HepG2 (cell line): Measurements from ENCODE around the gene SYP. TPM values are rescaled to one million over a fixed set of nuclear protein-coding genes. Genes with fewer than 3 reads are reported as not detected.

Experiments
- ATAC-seq: fragments of 200-7000 bp; cut with Tn5 transposase; 3 replicates; pipeline ENCODE4 v1.9.1; 2020; ENCODE audit warnings: mild to moderate bottlenecking, moderate library complexity
- BruUV-seq: library from RNA; stranded (reverse); fragments of 400-500 nt; replicated peaks from 2 replicates; lab custom pipeline; 2021; lab: Mats Ljungman, UMichigan
- CTCF ChIA-PET: fragments of 300-600 bp; formaldehyde crosslinking; extraction: SDS; loops from one replicate; lab custom pipeline; 2021; ENCODE audit warnings: low total read pairs, inconsistent platforms, low intra/inter-chr PET ratio; lab: Yijun Ruan, JAX
- POLR2A ChIA-PET: fragments of 350-600 bp; sonication (Branson Sonifier 250); formaldehyde crosslinking; loops from one replicate; lab custom pipeline; 2020; ENCODE audit warnings: antibody characterized with exemption, inconsistent platforms; lab: Yijun Ruan, JAX
- DNase-seq: peaks from one replicate; pipeline ENCODE4 v3.0.0-alpha.2; 2015; ENCODE audit warnings: low spot score
- FAIRE-seq: peaks from 3 replicates; lab custom pipeline; 2011; peaks lifted over from hg19 to GRCh38; lab: Jason Lieb, UNC
- H2AFZ ChIP-seq: one replicate; pipeline ENCODE4 v1.6.1; 2011; ENCODE audit warnings: low read length, inconsistent platforms
- H3K27ac ChIP-seq: fragments of 300-600 bp; 3 replicates; pipeline ENCODE4 v1.8.0; 2011; ENCODE audit warnings: mixed run types, mild to moderate bottlenecking, mixed read lengths, low read length, inconsistent platforms; ENCODE audit not compliant: insufficient read depth; ENCODE audit errors: extremely low read length
- H3K27me3 ChIP-seq, 2 experiments: fragments of 200-600 bp in 1 of 2; 2 replicates in 1 of 2; 3 replicates in 1 of 2; pipeline versions ENCODE4 v1.6.0 to v1.8.0; 2011; ENCODE audit warnings: low read length in 2 of 2, mild to moderate bottlenecking in 2 of 2, moderate library complexity in 2 of 2, inconsistent platforms in 1 of 2; ENCODE audit not compliant: insufficient read depth in 2 of 2, control insufficient read depth in 1 of 2
- H3K36me3 ChIP-seq, 2 experiments: fragments of 200-600 bp in 1 of 2; replicated peaks in 1 of 2; 2 replicates in 1 of 2; 3 replicates in 1 of 2; pipeline versions ENCODE4 v1.5.1 to v1.8.0; 2011; ENCODE audit warnings: low read length in 2 of 2, inconsistent platforms in 1 of 2; ENCODE audit not compliant: insufficient read depth in 2 of 2, control insufficient read depth in 1 of 2
- H3K4me1 ChIP-seq: 2 replicates; pipeline ENCODE4 v1.5.1; 2012; ENCODE audit warnings: low read length, inconsistent platforms; ENCODE audit not compliant: insufficient read depth
- H3K4me2 ChIP-seq: 2 replicates; pipeline ENCODE4 v1.6.0; 2011; ENCODE audit warnings: low read depth, low read length, inconsistent platforms
- H3K4me3 ChIP-seq, 3 experiments: fragments of 200-600 bp in 1 of 3; sonication (generic), shearing (Covaris generic) in 1 of 3; replicated peaks in 1 of 3; 2 replicates each; pipeline ENCODE4 v1.5.1; 2011 to 2016; ENCODE audit warnings: low read length in 3 of 3, inconsistent platforms in 2 of 3, low read depth in 2 of 3, mild to moderate bottlenecking in 2 of 3, control low read depth in 1 of 3, mixed read lengths in 1 of 3; ENCODE audit not compliant: insufficient read depth in 1 of 3
- H3K79me2 ChIP-seq: one replicate; pipeline ENCODE4 v1.6.1; 2011; ENCODE audit warnings: low read length, inconsistent platforms; ENCODE audit not compliant: insufficient read depth
- H3K9ac ChIP-seq: 2 replicates; pipeline ENCODE4 v1.6.0; 2011; ENCODE audit warnings: mild to moderate bottlenecking, low read depth, low read length, inconsistent platforms; ENCODE audit not compliant: insufficient read depth
- H3K9me3 ChIP-seq: 2 replicates; pipeline ENCODE4 v1.5.1; 2012; ENCODE audit warnings: mild to moderate bottlenecking, low read length
- H4K20me1 ChIP-seq: 2 replicates; pipeline ENCODE4 v1.6.0; 2011; ENCODE audit warnings: inconsistent platforms, mild to moderate bottlenecking, low read length, moderate library complexity; ENCODE audit not compliant: insufficient read depth
- AGO1 ChIP-seq: fragments of 200-400 bp; formaldehyde crosslinking; IDR thresholded peaks from 2 replicates; pipeline ENCODE4 v1.6.1; 2017; ENCODE audit warnings: mild to moderate bottlenecking, low read depth, low read length, moderate library complexity; ENCODE audit not compliant: poor library complexity, severe bottlenecking
- AKNA ChIP-seq: sonication (generic); formaldehyde crosslinking; IDR thresholded peaks from 2 replicates; pipeline ENCODE4 v1.4.0; 2020; ENCODE audit warnings: missing genetic modification reagents, borderline replicate concordance
- BATF2 ChIP-seq: sonication (generic); formaldehyde crosslinking; IDR thresholded peaks from 2 replicates; pipeline ENCODE4 v1.8.0; 2022; ENCODE audit warnings: mild to moderate bottlenecking, missing genetic modification reagents, moderate library complexity
- DNMT3B ChIP-seq: conservative IDR thresholded peaks from 2 replicates; pipeline ENCODE4 v1.6.1; 2016; ENCODE audit warnings: missing biosample characterization, control low read depth
- MIXL1 ChIP-seq: IDR thresholded peaks from 2 replicates; pipeline ENCODE4 v1.6.1; 2016
- NFRKB ChIP-seq: fragments of 450-650 bp; IDR thresholded peaks from 2 replicates; pipeline ENCODE4 v1.6.1; 2017
- SOX13 ChIP-seq, 3 experiments: fragments of 450-650 bp in 1 of 3; sonication (generic) in 1 of 3; formaldehyde crosslinking in 1 of 3; IDR thresholded peaks in 2 of 3; conservative IDR thresholded peaks in 1 of 3; 2 replicates each; pipeline versions ENCODE4 v1.5.0 to v1.6.1; 2016 to 2020; ENCODE audit warnings: antibody characterized with exemption in 1 of 3, mild to moderate bottlenecking in 1 of 3, missing compliant biosample characterization in 1 of 3, missing genetic modification reagents in 1 of 3, moderate library complexity in 1 of 3
- TAF1 ChIP-seq: sonication (generic); formaldehyde crosslinking; IDR thresholded peaks from 2 replicates; pipeline ENCODE4 v1.4.0; 2020; ENCODE audit warnings: missing genetic modification reagents
- TRIM24 ChIP-seq: sonication (generic); formaldehyde crosslinking; IDR thresholded peaks from 2 replicates; pipeline ENCODE4 v1.8.0; 2022; ENCODE audit warnings: mild to moderate bottlenecking, missing genetic modification reagents
- YY1 ChIP-seq: IDR thresholded peaks from 2 replicates; pipeline ENCODE4 v1.6.1; 2011; ENCODE audit warnings: low read length, low read depth, moderate library complexity, mild to moderate bottlenecking; ENCODE audit not compliant: insufficient read depth, insufficient replicate concordance
- ZNF124 ChIP-seq: sonication (generic); formaldehyde crosslinking; IDR thresholded peaks from 2 replicates; pipeline ENCODE4 v1.4.0; 2020; ENCODE audit warnings: missing genetic modification reagents
- ZNF629 ChIP-seq: sonication (generic); formaldehyde crosslinking; conservative IDR thresholded peaks from 2 replicates; pipeline ENCODE4 v1.5.0; 2020; ENCODE audit warnings: missing genetic modification reagents
- WGBS: methylation state at CpG from one replicate; pipeline ENCODE4 v1.1.6; 2017; ENCODE audit warnings: low lambda C conversion rate; 5-methylcytosine and 5-hydroxymethylcytosine counted together
- in situ Hi-C: cut with HindIII; loops from 2 replicates; pipeline ENCODE4 v1.10.0; 2017; ENCODE audit warnings: low pct_unique_long_range_greater_than_20kb; ENCODE audit not compliant: extremely low pct_ligation_motif_present
- intact Hi-C: fragments of 100-400 bp; cut with micrococcal nuclease; formaldehyde crosslinking; loops from one replicate; pipeline ENCODE4 v1.10.0; 2022; ENCODE audit not compliant: unreplicated experiment
- polyA plus RNA-seq, 8 experiments: library from polyadenylated mRNA; depleted of rRNA in 3 of 8; stranded (reverse) in 7 of 8; unstranded in 1 of 8; fragments of >200 nt; fragmentation: Illumina TruSeq in 4 of 8; extraction: Trizol in 4 of 8; gene quantifications; 2 replicates each; pipeline versions ENCODE4 v1.2.1 to v1.2.3, GENCODE V29; 2011 to 2016; ENCODE audit warnings: low read depth in 4 of 8, missing spikeins in 1 of 8, mixed read lengths in 1 of 8; ENCODE audit not compliant: insufficient read depth in 1 of 8
- total RNA-seq, 5 experiments: library from RNA; depleted of rRNA; stranded (reverse); fragments of >200 nt; fragmentation: Illumina TruSeq; extraction: Trizol; gene quantifications; 2 replicates each; pipeline ENCODE4 v1.2.3, GENCODE V29; 2016; ENCODE audit warnings: low read depth in 1 of 5
- TF ChIP-seq, protein P1 (sequence below): sonication (generic); formaldehyde crosslinking; IDR thresholded peaks from 2 replicates; pipeline ENCODE4 v1.4.0; 2020; ENCODE audit warnings: missing genetic modification reagents
- TF ChIP-seq, protein P2 (sequence below): IDR thresholded peaks from 2 replicates; pipeline ENCODE4 v1.6.1; 2016; ENCODE audit warnings: missing compliant biosample characterization, missing genetic modification reagents, borderline replicate concordance
- TF ChIP-seq, protein P3 (sequence below): sonication (generic); formaldehyde crosslinking; IDR thresholded peaks from 2 replicates; pipeline ENCODE4 v1.8.1; 2022; ENCODE audit warnings: mild to moderate bottlenecking, missing genetic modification reagents

Gene SYP
- total and polyA plus RNA-seq, 2 of the 13 experiments (the other 11 are each of a cell fraction or from before 2014, with no cell fraction given), result 2.0 to 2.5 TPM

DNA sequence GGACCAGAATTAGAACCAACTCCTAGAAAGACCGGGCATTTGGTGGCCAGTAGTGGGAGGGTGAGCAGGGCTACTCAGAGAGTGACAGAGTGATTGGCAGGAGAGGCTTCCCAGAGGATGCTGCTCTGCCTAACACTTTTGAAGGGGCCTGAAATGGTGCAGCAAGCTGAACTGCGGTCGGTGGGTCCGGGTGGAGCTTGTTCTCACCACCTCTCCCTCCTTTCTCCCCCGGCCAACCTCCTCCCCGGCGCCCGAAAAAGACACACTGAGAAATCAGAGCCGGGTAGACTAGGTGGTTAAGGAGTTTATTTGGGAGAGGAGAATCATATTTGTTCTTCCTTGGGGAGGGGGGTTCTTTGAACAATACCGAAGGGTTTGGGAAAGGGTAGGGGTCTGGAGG, 12.5 kb downstream of the SYP start:
- FAIRE-seq (no peak), ATAC-seq (no peak), DNase-seq (no peak)
- Histone ChIP-seq H3K36me3 (no peaks in the 10 kb centered on the region; a peak in 1 of 5 replicates), H2AFZ (no peak overlapping the region), H3K27me3 (no peaks in the 10 kb centered on the region), H3K79me2 (no peaks in the 10 kb centered on the region), H3K4me1 (peaks cover 38% of the 10 kb centered on the region), H3K4me3 (no peak overlapping the region), H3K9ac (no peak overlapping the region), H4K20me1 (no peaks in the 10 kb centered on the region), H3K4me2 (no peak overlapping the region), H3K9me3 (no peaks in the 10 kb centered on the region), H3K27ac (no peak overlapping the region)
- intact Hi-C loops, result loop anchor here (5.0 kb wide), 1 partner anchor 450 kb away; no protein-coding TSS in a partner anchor
- WGBS, result 69% methylated on average over 9 of the region's 10 CpGs
- in situ Hi-C loops, result loop anchor here (5.0 kb wide), 1 partner anchor 65 kb away; the partner anchor contains the start of gene GPKOW
- CTCF ChIA-PET, result no interaction called here
- BruUV-seq, result no TSS peak
- POLR2A ChIA-PET, result interaction anchor here (0.6 kb wide), 1 partner anchor 20 kb away, joined by 3 read pairs; no protein-coding TSS in a partner anchor
- TF ChIP-seq ZNF629 (CRISPR knock-in tag) (no peak), DNMT3B (CRISPR knock-in tag) (no peak), NFRKB (no peak), MIXL1 (CRISPR knock-in tag) (no peak), AKNA (CRISPR knock-in tag) (no peak), ZNF124 (CRISPR knock-in tag) (no peak), YY1 (no peak), TRIM24 (CRISPR knock-in tag) (no peak), SOX13 (IDR thresholded peaks at IDR 0.05) (no peak), SOX13 (CRISPR knock-in tag; conservative IDR thresholded peaks at IDR 0.05 in 1 of 2, IDR thresholded peaks at IDR 0.05 in 1 of 2) (no peak), BATF2 (CRISPR knock-in tag) (no peak), TAF1 (CRISPR knock-in tag) (no peak), AGO1 (no peak)
- TF ChIP-seq, protein P1, sequence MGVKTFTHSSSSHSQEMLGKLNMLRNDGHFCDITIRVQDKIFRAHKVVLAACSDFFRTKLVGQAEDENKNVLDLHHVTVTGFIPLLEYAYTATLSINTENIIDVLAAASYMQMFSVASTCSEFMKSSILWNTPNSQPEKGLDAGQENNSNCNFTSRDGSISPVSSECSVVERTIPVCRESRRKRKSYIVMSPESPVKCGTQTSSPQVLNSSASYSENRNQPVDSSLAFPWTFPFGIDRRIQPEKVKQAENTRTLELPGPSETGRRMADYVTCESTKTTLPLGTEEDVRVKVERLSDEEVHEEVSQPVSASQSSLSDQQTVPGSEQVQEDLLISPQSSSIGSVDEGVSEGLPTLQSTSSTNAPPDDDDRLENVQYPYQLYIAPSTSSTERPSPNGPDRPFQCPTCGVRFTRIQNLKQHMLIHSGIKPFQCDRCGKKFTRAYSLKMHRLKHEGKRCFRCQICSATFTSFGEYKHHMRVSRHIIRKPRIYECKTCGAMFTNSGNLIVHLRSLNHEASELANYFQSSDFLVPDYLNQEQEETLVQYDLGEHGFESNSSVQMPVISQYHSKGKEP (CRISPR knock-in tag), result no peak
- TF ChIP-seq, protein P2, sequence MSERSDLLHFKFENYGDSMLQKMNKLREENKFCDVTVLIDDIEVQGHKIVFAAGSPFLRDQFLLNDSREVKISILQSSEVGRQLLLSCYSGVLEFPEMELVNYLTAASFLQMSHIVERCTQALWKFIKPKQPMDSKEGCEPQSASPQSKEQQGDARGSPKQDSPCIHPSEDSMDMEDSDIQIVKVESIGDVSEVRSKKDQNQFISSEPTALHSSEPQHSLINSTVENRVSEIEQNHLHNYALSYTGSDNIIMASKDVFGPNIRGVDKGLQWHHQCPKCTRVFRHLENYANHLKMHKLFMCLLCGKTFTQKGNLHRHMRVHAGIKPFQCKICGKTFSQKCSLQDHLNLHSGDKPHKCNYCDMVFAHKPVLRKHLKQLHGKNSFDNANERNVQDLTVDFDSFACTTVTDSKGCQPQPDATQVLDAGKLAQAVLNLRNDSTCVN (CRISPR knock-in tag), result no peak
- TF ChIP-seq, protein P3, sequence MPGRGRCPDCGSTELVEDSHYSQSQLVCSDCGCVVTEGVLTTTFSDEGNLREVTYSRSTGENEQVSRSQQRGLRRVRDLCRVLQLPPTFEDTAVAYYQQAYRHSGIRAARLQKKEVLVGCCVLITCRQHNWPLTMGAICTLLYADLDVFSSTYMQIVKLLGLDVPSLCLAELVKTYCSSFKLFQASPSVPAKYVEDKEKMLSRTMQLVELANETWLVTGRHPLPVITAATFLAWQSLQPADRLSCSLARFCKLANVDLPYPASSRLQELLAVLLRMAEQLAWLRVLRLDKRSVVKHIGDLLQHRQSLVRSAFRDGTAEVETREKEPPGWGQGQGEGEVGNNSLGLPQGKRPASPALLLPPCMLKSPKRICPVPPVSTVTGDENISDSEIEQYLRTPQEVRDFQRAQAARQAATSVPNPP (CRISPR knock-in tag), result no peak
